KG1 (cell line): ENCODE results near the gene UPB1.

Experiments used
- DNase-seq: peaks from one replicate; lab custom pipeline; 2025; lab: John Stamatoyannopoulos, UW

The UPB1 gene

GRCh38 chr22:24565077-24565476, 69.9 kb downstream of the UPB1 start:
- no peak for DNase-seq

GRCh38 chr22:24566899-24567511, 71.9 kb downstream of the UPB1 start:
- DNase-seq = no peak

- no peak for DNase-seq
These were observed 72.5 kb downstream of the UPB1 start for GRCh38 chr22:24567668-24568067.

GRCh38 chr22:24571266-24571665, 76.1 kb downstream of the UPB1 start:
- no peak for DNase-seq

GRCh38 chr22:24576778-24577177, 81.6 kb downstream of the UPB1 start:
- no peak for DNase-seq
